ENCODE measurements around the gene RAB6D. TPM values are rescaled to one million over a fixed set of nuclear protein-coding genes. Genes with fewer than 3 reads are reported as not detected.
"Not testable (repeated sequence)": the region's sequence is repeated elsewhere in the genome, so short reads cannot be mapped to it uniquely, and the experiment has no call there.

RAB6D gene
- total RNA-seq, 1 experiment from 2014 or later = 0.17 TPM

DNA sequence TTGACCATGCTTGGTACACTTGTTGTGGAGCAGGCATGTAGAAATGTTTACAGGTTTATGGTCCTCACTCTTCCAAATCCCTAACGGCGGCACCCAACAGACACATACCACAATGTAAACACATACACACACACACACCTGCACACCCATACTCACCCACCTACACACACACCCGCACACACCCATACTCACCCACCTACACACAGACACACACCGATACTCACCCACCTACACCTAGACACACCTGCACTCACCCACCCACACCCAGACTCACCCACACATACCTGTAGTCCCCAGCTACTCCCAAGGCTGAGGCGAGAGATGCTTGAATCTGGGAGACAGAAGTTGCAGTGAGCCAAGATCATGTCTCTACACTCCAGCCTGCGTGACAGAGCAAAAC lies 1.5 kb upstream of the RAB6D start:
- ChIA-PET RAD21 (ENCODE audit: low non-redundant PET in 1 of 2, low total read pairs in 2 of 2, uncharacterized antibody in 2 of 2, unreplicated experiment in 2 of 2) (no interaction called here), POLR2A (no interaction called here), CTCF (no interaction called here)
- Histone ChIP-seq H3K9ac (ENCODE audit: low read length) (no peak overlapping the region), H3K9me2 (ENCODE audit: insufficient read depth) (no peaks in the 10 kb centered on the region), H3K4me3 (replicated peaks in 1 of 2; ENCODE audit: low read depth in 1 of 2, low read length in 2 of 2) (no peak overlapping the region), H3K27ac (ENCODE audit: low read depth, low read length) (no peak overlapping the region), H3K9me3 (ENCODE audit: control insufficient read depth in 1 of 2, insufficient read depth in 1 of 2, low read depth in 1 of 2, low read length in 2 of 2) (no peaks in the 10 kb centered on the region), H4K20me1 (ENCODE audit: insufficient read depth) (no peaks in the 10 kb centered on the region; the same call in 1 of the 2 replicates), H3K36me3 (ENCODE audit: control insufficient read depth in 1 of 2, insufficient read depth in 2 of 2, low read length in 2 of 2) (no peaks in the 10 kb centered on the region), H3K4me2 (ENCODE audit: low read length) (no peak overlapping the region), H3K4me1 (ENCODE audit: control insufficient read depth in 1 of 2, insufficient read depth in 2 of 2, low read length in 2 of 2) (no peaks in the 10 kb centered on the region), H2AFZ (ENCODE audit: low read depth, low read length, poor library complexity, severe bottlenecking) (no peak overlapping the region), H3K79me2 (ENCODE audit: insufficient read depth, low read length) (no peaks in the 10 kb centered on the region), H3K27me3 (ENCODE audit: insufficient read depth, low read length) (peaks cover 5% of the 10 kb centered on the region; the same call in 1 of the 2 replicates)
- BruUV-seq (replicated peaks) = no TSS peak
- ATAC-seq (no peak), DNase-seq (ENCODE audit: low read depth, low spot score) (no peak)
- TF ChIP-seq CBX3 (IDR thresholded peaks at IDR 0.05; ENCODE audit: low read depth) (no peak), SIN3A (IDR thresholded peaks at IDR 0.05; ENCODE audit: low read depth) (no peak), POLR2A (IDR thresholded peaks at IDR 0.05; ENCODE audit: borderline replicate concordance, extremely low read depth, insufficient read depth, insufficient read length) (no peak), ELF1 (IDR thresholded peaks at IDR 0.05; ENCODE audit: borderline replicate concordance, low read depth) (no peak), EZH2 (IDR thresholded peaks at IDR 0.05) (no peak), ZNF274 (IDR thresholded peaks at IDR 0.05; ENCODE audit: low read depth, low read length) (no peak), CEBPB (IDR thresholded peaks at IDR 0.05; ENCODE audit: low read depth) (no peak), JUND (IDR thresholded peaks at IDR 0.05) (no peak)
- TF ChIP-seq, protein P1, sequence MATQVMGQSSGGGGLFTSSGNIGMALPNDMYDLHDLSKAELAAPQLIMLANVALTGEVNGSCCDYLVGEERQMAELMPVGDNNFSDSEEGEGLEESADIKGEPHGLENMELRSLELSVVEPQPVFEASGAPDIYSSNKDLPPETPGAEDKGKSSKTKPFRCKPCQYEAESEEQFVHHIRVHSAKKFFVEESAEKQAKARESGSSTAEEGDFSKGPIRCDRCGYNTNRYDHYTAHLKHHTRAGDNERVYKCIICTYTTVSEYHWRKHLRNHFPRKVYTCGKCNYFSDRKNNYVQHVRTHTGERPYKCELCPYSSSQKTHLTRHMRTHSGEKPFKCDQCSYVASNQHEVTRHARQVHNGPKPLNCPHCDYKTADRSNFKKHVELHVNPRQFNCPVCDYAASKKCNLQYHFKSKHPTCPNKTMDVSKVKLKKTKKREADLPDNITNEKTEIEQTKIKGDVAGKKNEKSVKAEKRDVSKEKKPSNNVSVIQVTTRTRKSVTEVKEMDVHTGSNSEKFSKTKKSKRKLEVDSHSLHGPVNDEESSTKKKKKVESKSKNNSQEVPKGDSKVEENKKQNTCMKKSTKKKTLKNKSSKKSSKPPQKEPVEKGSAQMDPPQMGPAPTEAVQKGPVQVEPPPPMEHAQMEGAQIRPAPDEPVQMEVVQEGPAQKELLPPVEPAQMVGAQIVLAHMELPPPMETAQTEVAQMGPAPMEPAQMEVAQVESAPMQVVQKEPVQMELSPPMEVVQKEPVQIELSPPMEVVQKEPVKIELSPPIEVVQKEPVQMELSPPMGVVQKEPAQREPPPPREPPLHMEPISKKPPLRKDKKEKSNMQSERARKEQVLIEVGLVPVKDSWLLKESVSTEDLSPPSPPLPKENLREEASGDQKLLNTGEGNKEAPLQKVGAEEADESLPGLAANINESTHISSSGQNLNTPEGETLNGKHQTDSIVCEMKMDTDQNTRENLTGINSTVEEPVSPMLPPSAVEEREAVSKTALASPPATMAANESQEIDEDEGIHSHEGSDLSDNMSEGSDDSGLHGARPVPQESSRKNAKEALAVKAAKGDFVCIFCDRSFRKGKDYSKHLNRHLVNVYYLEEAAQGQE (IDR thresholded peaks at IDR 0.05; ENCODE audit: low read depth) = no peak
- TF ChIP-seq, protein P2, sequence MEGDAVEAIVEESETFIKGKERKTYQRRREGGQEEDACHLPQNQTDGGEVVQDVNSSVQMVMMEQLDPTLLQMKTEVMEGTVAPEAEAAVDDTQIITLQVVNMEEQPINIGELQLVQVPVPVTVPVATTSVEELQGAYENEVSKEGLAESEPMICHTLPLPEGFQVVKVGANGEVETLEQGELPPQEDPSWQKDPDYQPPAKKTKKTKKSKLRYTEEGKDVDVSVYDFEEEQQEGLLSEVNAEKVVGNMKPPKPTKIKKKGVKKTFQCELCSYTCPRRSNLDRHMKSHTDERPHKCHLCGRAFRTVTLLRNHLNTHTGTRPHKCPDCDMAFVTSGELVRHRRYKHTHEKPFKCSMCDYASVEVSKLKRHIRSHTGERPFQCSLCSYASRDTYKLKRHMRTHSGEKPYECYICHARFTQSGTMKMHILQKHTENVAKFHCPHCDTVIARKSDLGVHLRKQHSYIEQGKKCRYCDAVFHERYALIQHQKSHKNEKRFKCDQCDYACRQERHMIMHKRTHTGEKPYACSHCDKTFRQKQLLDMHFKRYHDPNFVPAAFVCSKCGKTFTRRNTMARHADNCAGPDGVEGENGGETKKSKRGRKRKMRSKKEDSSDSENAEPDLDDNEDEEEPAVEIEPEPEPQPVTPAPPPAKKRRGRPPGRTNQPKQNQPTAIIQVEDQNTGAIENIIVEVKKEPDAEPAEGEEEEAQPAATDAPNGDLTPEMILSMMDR (IDR thresholded peaks at IDR 0.05 in 2 of 3, conservative IDR thresholded peaks at IDR 0.05 in 1 of 3; ENCODE audit: borderline replicate concordance in 1 of 3, insufficient read depth in 1 of 3, low read depth in 2 of 3, low read length in 2 of 3) = no peak
- TF ChIP-seq, protein P3, sequence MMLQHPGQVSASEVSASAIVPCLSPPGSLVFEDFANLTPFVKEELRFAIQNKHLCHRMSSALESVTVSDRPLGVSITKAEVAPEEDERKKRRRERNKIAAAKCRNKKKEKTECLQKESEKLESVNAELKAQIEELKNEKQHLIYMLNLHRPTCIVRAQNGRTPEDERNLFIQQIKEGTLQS (IDR thresholded peaks at IDR 0.05) = no peak
- intact Hi-C loops (cut with micrococcal nuclease) = no loop called here

DNA sequence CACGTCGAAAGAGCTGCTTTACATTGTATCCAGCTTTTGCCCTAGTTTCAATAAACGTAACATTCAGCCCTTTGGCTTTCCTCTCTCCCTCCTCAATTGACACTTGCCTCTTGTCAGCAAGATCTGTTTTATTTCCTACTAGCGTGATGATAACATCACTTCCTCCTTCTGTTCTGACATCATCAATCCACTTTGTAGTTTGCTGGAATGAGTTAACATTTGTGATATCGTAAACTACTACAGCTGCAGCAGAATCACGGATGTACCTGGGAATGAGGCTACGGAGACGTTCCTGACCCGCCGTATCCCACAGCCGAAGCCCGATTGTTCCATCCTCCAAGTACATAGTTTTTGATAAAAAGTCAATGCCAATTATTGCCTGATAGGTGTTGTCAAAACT lies 755 bp downstream of the RAB6D start:
- H3K36me3 ChIP-seq (ENCODE audit: control insufficient read depth in 1 of 2, insufficient read depth in 2 of 2, low read length in 2 of 2); H3K9ac ChIP-seq (ENCODE audit: low read length); DNase-seq (ENCODE audit: low read depth, low spot score); H3K27me3 ChIP-seq (ENCODE audit: insufficient read depth, low read length); H3K4me3 ChIP-seq (replicated peaks in 1 of 2; ENCODE audit: low read depth in 1 of 2, low read length in 2 of 2); H2AFZ ChIP-seq (ENCODE audit: low read depth, low read length, poor library complexity, severe bottlenecking); H3K27ac ChIP-seq (ENCODE audit: low read depth, low read length); H3K4me1 ChIP-seq (ENCODE audit: control insufficient read depth in 1 of 2, insufficient read depth in 2 of 2, low read length in 2 of 2); BruUV-seq (replicated peaks); ATAC-seq; H3K9me3 ChIP-seq (ENCODE audit: control insufficient read depth in 1 of 2, insufficient read depth in 1 of 2, low read depth in 1 of 2, low read length in 2 of 2); intact Hi-C loops (cut with micrococcal nuclease); H3K9me2 ChIP-seq (ENCODE audit: insufficient read depth); CTCF ChIA-PET; H3K4me2 ChIP-seq (ENCODE audit: low read length); RAD21 ChIA-PET (ENCODE audit: low non-redundant PET in 1 of 2, low total read pairs in 2 of 2, uncharacterized antibody in 2 of 2, unreplicated experiment in 2 of 2); POLR2A ChIA-PET; H4K20me1 ChIP-seq (ENCODE audit: insufficient read depth); H3K79me2 ChIP-seq (ENCODE audit: insufficient read depth, low read length): not testable (repeated sequence)
